Brain microvascular endothelial cell (primary cell): ENCODE measurements around the gene DCAF11.

ENCODE experiments used
- DNase-seq: peaks from one replicate; pipeline ENCODE4 v3.0.0-alpha.2; 2020
- H3K27ac ChIP-seq: fragments of 250-450 bp; sonication (Bioruptor Pico); 2 replicates; pipeline ENCODE4 v1.5.1; 2020; ENCODE audit warnings: mild to moderate bottlenecking, moderate library complexity
- H3K27me3 ChIP-seq: fragments of 250-450 bp; sonication (Bioruptor Pico); replicated peaks from 2 replicates; pipeline ENCODE4 v1.5.1; 2020; ENCODE audit warnings: mild to moderate bottlenecking
- H3K36me3 ChIP-seq: fragments of 250-450 bp; sonication (Bioruptor Pico); replicated peaks from 2 replicates; pipeline ENCODE4 v1.5.1; 2020; ENCODE audit warnings: mild to moderate bottlenecking
- H3K4me3 ChIP-seq: 2 replicates; pipeline ENCODE4 v1.5.1; 2011; ENCODE audit warnings: low read depth, mild to moderate bottlenecking, control low read depth, low read length, moderate library complexity
- CTCF ChIP-seq: IDR thresholded peaks from 2 replicates; pipeline ENCODE4 v1.5.1; 2011; ENCODE audit warnings: low read depth, mild to moderate bottlenecking, moderate library complexity, low read length, control low read depth, inconsistent platforms; ENCODE audit errors: missing control alignments
- in situ Hi-C: cut with HindIII; loops from 2 replicates; pipeline ENCODE4 v1.10.0; 2017; ENCODE audit warnings: low sequenced_read_pairs, low pct_ligation_motif_present

The DCAF11 gene

DNA sequence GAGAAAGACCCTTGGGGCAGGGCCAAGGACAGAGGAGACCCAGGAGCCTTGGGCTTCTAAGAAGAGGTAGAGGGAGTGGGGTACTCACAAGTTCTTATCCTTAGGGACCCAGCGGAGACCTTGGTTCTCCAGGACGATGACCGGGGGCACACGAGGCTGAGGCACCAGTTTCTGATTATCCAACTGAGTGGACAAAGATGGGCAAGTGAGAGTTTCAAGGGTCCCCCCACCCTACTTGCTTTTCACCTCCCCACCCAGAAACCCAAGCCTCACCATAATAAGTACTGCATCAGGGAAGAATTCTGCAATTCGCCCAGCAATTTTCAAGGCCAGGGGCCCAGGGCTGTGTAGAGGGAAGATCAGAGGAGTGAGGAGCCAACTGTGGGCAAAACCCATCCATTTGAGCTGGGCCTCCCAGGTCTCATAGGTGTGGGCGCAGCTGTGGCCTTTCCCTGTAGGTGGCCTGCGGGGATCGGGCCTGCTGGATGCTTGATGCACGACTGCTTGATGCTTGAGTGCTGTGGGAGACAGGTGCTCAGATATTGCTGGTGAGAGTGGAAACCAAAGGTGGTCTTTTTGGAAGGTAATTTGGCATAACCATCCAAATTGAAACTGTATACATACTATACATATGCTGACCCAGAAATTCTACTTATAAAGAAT is 24.8 kb downstream of the DCAF11 start:
- peaks cover 16% of the 10 kb centered on the region for H3K36me3 ChIP-seq
- TF ChIP-seq CTCF, result no peak
- in situ Hi-C loops, result no loop called here
- no peak overlapping the region for H3K4me3 ChIP-seq
- DNase-seq, result no peak
- H3K27me3 ChIP-seq, result no peaks in the 10 kb centered on the region
- H3K27ac ChIP-seq, result no peak overlapping the region

DNA sequence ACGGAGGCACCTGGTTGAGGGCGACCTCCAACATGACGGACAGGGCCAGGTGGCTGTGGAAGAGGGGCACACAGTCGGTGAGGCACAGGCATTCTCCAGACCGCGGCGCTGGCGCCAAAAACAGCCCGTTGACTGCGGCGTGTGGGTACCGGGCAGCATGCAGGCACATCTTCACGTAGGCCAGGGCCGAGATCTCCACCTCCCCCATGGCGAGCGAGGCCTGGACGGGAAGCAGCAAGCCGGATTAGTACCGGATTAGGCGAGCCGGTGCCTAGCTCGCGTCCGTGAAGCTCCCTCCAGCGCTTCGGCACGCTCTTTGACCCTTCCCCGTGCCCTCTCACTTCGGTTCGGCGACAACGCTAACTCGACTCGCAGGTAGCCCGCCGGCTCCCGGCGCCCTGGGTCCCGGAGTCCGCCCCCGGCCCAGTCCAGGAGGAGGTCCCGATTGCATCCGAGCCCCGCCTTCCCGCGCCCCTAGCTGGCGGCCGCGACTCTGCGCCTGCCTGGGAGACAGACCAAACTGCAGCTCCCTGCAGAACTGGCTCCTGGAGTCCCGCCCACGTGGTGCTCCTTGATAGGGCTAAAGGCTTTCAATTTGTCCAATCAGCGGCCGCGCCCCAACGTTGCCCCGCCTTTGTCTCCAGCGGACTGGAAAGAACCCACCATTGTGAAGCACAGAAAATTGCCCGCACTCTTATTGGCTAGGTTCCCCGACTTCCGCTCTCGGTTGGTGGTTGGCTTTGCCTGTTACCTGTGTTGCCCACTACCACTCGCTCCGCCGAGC is 26.7 kb downstream of the DCAF11 start, which contains the start of gene EMC9:
Gene EMC9 (minus strand): TSS at position 495 of the 784 bp plus-strand sequence. CDS start 287 bp downstream, at position 208.
- Histone ChIP-seq H3K36me3 (peaks cover 16% of the 10 kb centered on the region), H3K4me3 (peak within 1 kb of the TSS; percentile 93), H3K27ac (peak within 1 kb of the TSS; percentile 66), H3K27me3 (no peaks in the 10 kb centered on the region)
- peak; percentile 65 for TF ChIP-seq CTCF
- in situ Hi-C loops, result no loop called here
- DNase-seq, result peak; percentile 100

- H3K4me3 ChIP-seq, result no peak overlapping the region
- no peak overlapping the region for H3K27ac ChIP-seq
- DNase-seq, result peak; percentile 68
- no peaks in the 10 kb centered on the region for H3K27me3 ChIP-seq
- TF ChIP-seq CTCF, result no peak
- peaks cover 7% of the 10 kb centered on the region for H3K36me3 ChIP-seq
- in situ Hi-C loops, result no loop called here
Measured at GRCh38 chr14:24143511-24143910, 28.9 kb downstream of the DCAF11 start.

- in situ Hi-C loops, result no loop called here
- H3K4me3 ChIP-seq, result no peak overlapping the region
- DNase-seq, result no peak
- H3K27me3 ChIP-seq, result no peaks in the 10 kb centered on the region
- no peak overlapping the region for H3K27ac ChIP-seq
- peaks cover 8% of the 10 kb centered on the region for H3K36me3 ChIP-seq
- no peak for TF ChIP-seq CTCF
Measured at GRCh38 chr14:24144451-24144850, 29.9 kb downstream of the DCAF11 start.

GRCh38 chr14:24145219-24145618 is 30.6 kb downstream of the DCAF11 start:
- H3K27ac ChIP-seq, result no peak overlapping the region
- no peak overlapping the region for H3K4me3 ChIP-seq
- H3K27me3 ChIP-seq, result no peaks in the 10 kb centered on the region
- peaks cover 15% of the 10 kb centered on the region for H3K36me3 ChIP-seq
- no peak for DNase-seq
- in situ Hi-C loops, result no loop called here
- no peak for TF ChIP-seq CTCF
